ENCODE measurements around the gene SCAF4.

DNA sequence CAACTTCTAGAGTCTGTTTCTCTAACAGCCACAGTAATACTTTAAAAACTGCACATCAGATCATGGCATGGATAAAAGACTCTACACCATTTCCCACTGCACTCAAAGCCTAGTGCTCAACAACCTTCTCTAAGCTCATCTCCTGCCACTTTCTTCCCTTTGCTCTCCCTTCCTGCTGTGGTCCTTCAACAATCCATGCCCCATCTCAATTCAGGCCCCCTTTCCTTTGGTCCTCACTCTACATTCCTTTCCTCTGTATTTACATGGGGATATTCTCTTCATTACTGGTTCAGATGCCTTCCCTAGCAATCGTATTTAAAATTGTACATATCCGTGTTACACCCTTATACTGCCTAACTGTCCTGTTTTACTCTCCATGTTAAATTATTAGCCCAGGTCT is 53.4 kb downstream of the SCAF4 start:
- TF ChIP-seq CTCF (IDR thresholded peaks at IDR 0.05) (no peak), EZH2 (IDR thresholded peaks at IDR 0.05; ENCODE audit: borderline replicate concordance, insufficient read depth, low read depth, low read length, poor library complexity, severe bottlenecking) (no peak)
